HCT116 (cell line): Measurements from ENCODE around the gene EPB41L5. TPM values are rescaled to one million over a fixed set of nuclear protein-coding genes. Genes with fewer than 3 reads are reported as not detected.

Experiments
- ATAC-seq: fragments of 200-7000 bp; cut with Tn5 transposase; 2 replicates; pipeline ENCODE4 v1.9.1; 2020; ENCODE audit warnings: mild to moderate bottlenecking, moderate library complexity
- BruUV-seq: library from RNA; stranded (reverse); fragments of 400-500 nt; replicated peaks from 2 replicates; lab custom pipeline; 2021; lab: Mats Ljungman, UMichigan
- CTCF ChIA-PET: fragments of 300-600 bp; sonication (Branson Sonifier 250); formaldehyde crosslinking; loops from one replicate; lab custom pipeline; 2021; ENCODE audit warnings: antibody characterized with exemption; lab: Charles Lee
- POLR2A ChIA-PET: fragments of 300-600, 350-600 bp; sonication (Branson Sonifier 250); formaldehyde crosslinking; loops from one replicate; lab custom pipeline; 2021; ENCODE audit warnings: antibody characterized with exemption; lab: Charles Lee
- RAD21 ChIA-PET, 2 experiments: fragments of 300-600 bp; sonication (Branson Sonifier 250); formaldehyde crosslinking; loops; one replicate each; lab custom pipeline; 2023; ENCODE audit warnings: low total read pairs in 2 of 2; ENCODE audit not compliant: uncharacterized antibody in 2 of 2, unreplicated experiment in 2 of 2, low non-redundant PET in 1 of 2; lab: Charles Lee
- DNase-seq: peaks from one replicate; pipeline ENCODE4 v3.0.0-alpha.2; 2010; ENCODE audit warnings: low read depth, low spot score
- H2AFZ ChIP-seq: fragments of 200-600 bp; shearing (Covaris generic), sonication (generic); 2 replicates; pipeline ENCODE4 v1.6.1; 2017; ENCODE audit warnings: low read depth, mixed run types, mixed read lengths, antibody characterized with exemption, low read length; ENCODE audit not compliant: poor library complexity, severe bottlenecking
- H3K27ac ChIP-seq: 2 replicates; pipeline ENCODE4 v1.5.1; 2012; ENCODE audit warnings: low read depth, low read length
- H3K27me3 ChIP-seq: fragments of 200-600 bp; sonication (generic); 2 replicates; pipeline ENCODE4 v1.6.1; 2016; ENCODE audit warnings: mixed run types, low read length, mixed read lengths; ENCODE audit not compliant: insufficient read depth
- H3K36me3 ChIP-seq, 2 experiments: fragments of 200-500 bp in 1 of 2; fragments of 200-600 bp in 1 of 2; sonication (Bioruptor generic) in 1 of 2; sonication (generic) in 1 of 2; 2 replicates each; pipeline versions ENCODE4 v1.5.1 to v1.6.1; 2014 to 2016; ENCODE audit warnings: low read length in 2 of 2, inconsistent platforms in 1 of 2, mixed read lengths in 1 of 2, mixed run types in 1 of 2; ENCODE audit not compliant: insufficient read depth in 2 of 2, control insufficient read depth in 1 of 2
- H3K4me1 ChIP-seq, 2 experiments: fragments of 200-600 bp in 1 of 2; sonication (generic) in 1 of 2; 2 replicates each; pipeline versions ENCODE4 v1.5.1 to v1.6.1; 2012 to 2017; ENCODE audit warnings: low read length in 2 of 2, inconsistent platforms in 1 of 2, mild to moderate bottlenecking in 1 of 2, mixed read lengths in 1 of 2, mixed run types in 1 of 2, moderate library complexity in 1 of 2; ENCODE audit not compliant: insufficient read depth in 2 of 2, control insufficient read depth in 1 of 2
- H3K4me2 ChIP-seq: fragments of 200-600 bp; sonication (generic); 2 replicates; pipeline ENCODE4 v1.6.1; 2017; ENCODE audit warnings: mixed run types, low read length, mixed read lengths
- H3K4me3 ChIP-seq, 2 experiments: fragments of 200-600 bp in 1 of 2; sonication (generic) in 1 of 2; replicated peaks in 1 of 2; 2 replicates each; pipeline ENCODE4 v1.5.1; 2011 to 2016; ENCODE audit warnings: low read length in 2 of 2, control low read depth in 1 of 2, low read depth in 1 of 2, mild to moderate bottlenecking in 1 of 2, mixed read lengths in 1 of 2, mixed run types in 1 of 2
- H3K79me2 ChIP-seq: fragments of 200-600 bp; sonication (generic); 2 replicates; pipeline ENCODE4 v1.6.1; 2017; ENCODE audit warnings: mild to moderate bottlenecking, mixed run types, low read length, moderate library complexity, mixed read lengths; ENCODE audit not compliant: insufficient read depth
- H3K9ac ChIP-seq: fragments of 200-600 bp; sonication (generic); 2 replicates; pipeline ENCODE4 v1.6.1; 2016; ENCODE audit warnings: low read length, mixed read lengths
- H3K9me2 ChIP-seq: fragments of 200-600 bp; sonication (generic), shearing (Covaris generic); 2 replicates; pipeline ENCODE4 v1.6.1; 2017; ENCODE audit warnings: mixed run types, mild to moderate bottlenecking, moderate library complexity; ENCODE audit not compliant: insufficient read depth
- H3K9me3 ChIP-seq, 2 experiments: fragments of 200-500 bp in 1 of 2; fragments of 200-600 bp in 1 of 2; sonication (Bioruptor generic) in 1 of 2; sonication (generic) in 1 of 2; 2 replicates each; pipeline ENCODE4 v1.6.1; 2014 to 2017; ENCODE audit warnings: low read length in 2 of 2, mixed read lengths in 2 of 2, inconsistent platforms in 1 of 2, low read depth in 1 of 2, mild to moderate bottlenecking in 1 of 2, mixed run types in 1 of 2, moderate library complexity in 1 of 2; ENCODE audit not compliant: control insufficient read depth in 1 of 2, insufficient read depth in 1 of 2
- H4K20me1 ChIP-seq: fragments of 200-600 bp; sonication (generic), shearing (Covaris generic); 2 replicates; pipeline ENCODE4 v1.6.1; 2017; ENCODE audit warnings: mixed run types, mild to moderate bottlenecking, moderate library complexity; ENCODE audit not compliant: insufficient read depth
- ELF1 ChIP-seq: IDR thresholded peaks from 2 replicates; pipeline ENCODE4 v1.6.1; 2012; ENCODE audit warnings: low read depth, borderline replicate concordance
- EZH2 ChIP-seq: fragments of 200-600 bp; sonication (generic); IDR thresholded peaks from 2 replicates; pipeline ENCODE4 v1.6.1; 2017; ENCODE audit warnings: antibody characterized with exemption, mixed run types
- EZH2phosphoT487 ChIP-seq: fragments of 200-600 bp; IDR thresholded peaks from 2 replicates; pipeline ENCODE4 v1.6.1; 2018; ENCODE audit warnings: antibody characterized with exemption, borderline replicate concordance
- POLR2AphosphoS5 ChIP-seq: IDR thresholded peaks from 2 replicates; pipeline ENCODE4 v1.6.1; 2011; ENCODE audit warnings: mild to moderate bottlenecking, low read depth, low read length, moderate library complexity
- SIN3A ChIP-seq: IDR thresholded peaks from 2 replicates; pipeline ENCODE4 v1.6.1; 2012; ENCODE audit warnings: low read depth
- SRF ChIP-seq: IDR thresholded peaks from 2 replicates; pipeline ENCODE4 v1.6.1; 2012; ENCODE audit warnings: low read depth
- YY1 ChIP-seq: IDR thresholded peaks from 2 replicates; pipeline ENCODE4 v1.6.1; 2011; ENCODE audit warnings: low read length, low read depth, moderate library complexity, mild to moderate bottlenecking; ENCODE audit not compliant: insufficient replicate concordance; ENCODE audit errors: extremely low read depth
- intact Hi-C: fragments of 100-400 bp; cut with micrococcal nuclease; formaldehyde crosslinking; loops from 2 replicates; pipeline ENCODE4 v1.10.0; 2022
- total RNA-seq: library from RNA; stranded (reverse); gene quantifications from one replicate; pipeline ENCODE4 v1.2.1, GENCODE V29; 2021; ENCODE audit not compliant: unreplicated experiment
- TF ChIP-seq, protein P1 (sequence below), 3 experiments: fragments of 200-600 bp in 1 of 3; sonication (generic) in 1 of 3; IDR thresholded peaks in 2 of 3; conservative IDR thresholded peaks in 1 of 3; 2 replicates each; pipeline ENCODE4 v1.5.1; 2012 to 2017; ENCODE audit warnings: low read depth in 2 of 3, low read length in 2 of 3, antibody characterized with exemption in 1 of 3, borderline replicate concordance in 1 of 3, control low read depth in 1 of 3, mild to moderate bottlenecking in 1 of 3, mixed read lengths in 1 of 3, mixed run types in 1 of 3, moderate library complexity in 1 of 3; ENCODE audit not compliant: insufficient read depth in 1 of 3
- TF ChIP-seq, protein P2 (sequence below): IDR thresholded peaks from 2 replicates; pipeline ENCODE4 v1.6.1; 2011; ENCODE audit warnings: mild to moderate bottlenecking, low read length, moderate library complexity; ENCODE audit not compliant: insufficient replicate concordance; ENCODE audit errors: extremely low read depth

The EPB41L5 gene
- total RNA-seq, 1 experiment from 2014 or later = 14.7 TPM

DNA sequence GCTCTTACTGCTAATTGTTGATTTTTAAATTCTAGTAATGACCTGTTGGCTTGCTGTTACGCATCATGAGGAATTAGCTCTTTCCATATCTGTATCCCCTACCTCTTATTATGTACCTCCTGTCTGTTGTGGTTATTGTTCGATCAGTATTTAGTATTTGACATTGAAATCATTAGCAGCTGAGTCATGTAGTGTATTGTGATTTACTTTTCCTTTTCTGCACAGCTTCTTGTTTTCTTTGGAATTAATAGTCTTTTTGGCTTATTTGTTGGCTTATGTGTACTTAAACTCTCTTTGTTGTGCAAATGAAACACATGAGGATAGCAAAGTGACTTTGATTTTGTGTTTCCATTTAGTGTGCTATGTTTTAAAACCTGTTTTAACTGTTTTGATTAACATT, 4.3 kb downstream of the EPB41L5 start:
- CTCF ChIA-PET = no interaction called here
- Histone ChIP-seq H3K79me2 (peaks cover 21% of the 10 kb centered on the region), H3K36me3 (no peaks in the 10 kb centered on the region), H4K20me1 (no peaks in the 10 kb centered on the region), H3K9ac (no peak overlapping the region), H3K4me3 (no peak overlapping the region), H2AFZ (no peak overlapping the region), H3K9me3 (no peaks in the 10 kb centered on the region), H3K4me1 (peaks cover 3 to 20% of the 10 kb centered on the region in 2 experiments; a peak in 3 of 4 replicates), H3K27me3 (no peaks in the 10 kb centered on the region), H3K9me2 (no peaks in the 10 kb centered on the region), H3K27ac (no peak overlapping the region), H3K4me2 (no peak overlapping the region)
- intact Hi-C loops = loop anchor here (10.0 kb wide), 1 partner anchor 312 kb away; no protein-coding TSS in a partner anchor
- POLR2A ChIA-PET = no interaction called here
- ATAC-seq = no peak
- TF ChIP-seq SRF (no peak), EZH2 (no peak), SIN3A (no peak), YY1 (no peak), ELF1 (no peak), EZH2phosphoT487 (no peak), POLR2AphosphoS5 (no peak)
- TF ChIP-seq, protein P1, sequence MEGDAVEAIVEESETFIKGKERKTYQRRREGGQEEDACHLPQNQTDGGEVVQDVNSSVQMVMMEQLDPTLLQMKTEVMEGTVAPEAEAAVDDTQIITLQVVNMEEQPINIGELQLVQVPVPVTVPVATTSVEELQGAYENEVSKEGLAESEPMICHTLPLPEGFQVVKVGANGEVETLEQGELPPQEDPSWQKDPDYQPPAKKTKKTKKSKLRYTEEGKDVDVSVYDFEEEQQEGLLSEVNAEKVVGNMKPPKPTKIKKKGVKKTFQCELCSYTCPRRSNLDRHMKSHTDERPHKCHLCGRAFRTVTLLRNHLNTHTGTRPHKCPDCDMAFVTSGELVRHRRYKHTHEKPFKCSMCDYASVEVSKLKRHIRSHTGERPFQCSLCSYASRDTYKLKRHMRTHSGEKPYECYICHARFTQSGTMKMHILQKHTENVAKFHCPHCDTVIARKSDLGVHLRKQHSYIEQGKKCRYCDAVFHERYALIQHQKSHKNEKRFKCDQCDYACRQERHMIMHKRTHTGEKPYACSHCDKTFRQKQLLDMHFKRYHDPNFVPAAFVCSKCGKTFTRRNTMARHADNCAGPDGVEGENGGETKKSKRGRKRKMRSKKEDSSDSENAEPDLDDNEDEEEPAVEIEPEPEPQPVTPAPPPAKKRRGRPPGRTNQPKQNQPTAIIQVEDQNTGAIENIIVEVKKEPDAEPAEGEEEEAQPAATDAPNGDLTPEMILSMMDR (IDR thresholded peaks at IDR 0.05 in 2 of 3, conservative IDR thresholded peaks at IDR 0.05 in 1 of 3; ENCODE audit: borderline replicate concordance in 1 of 3, insufficient read depth in 1 of 3, low read depth in 2 of 3, low read length in 2 of 3) = no peak
- TF ChIP-seq, protein P2, sequence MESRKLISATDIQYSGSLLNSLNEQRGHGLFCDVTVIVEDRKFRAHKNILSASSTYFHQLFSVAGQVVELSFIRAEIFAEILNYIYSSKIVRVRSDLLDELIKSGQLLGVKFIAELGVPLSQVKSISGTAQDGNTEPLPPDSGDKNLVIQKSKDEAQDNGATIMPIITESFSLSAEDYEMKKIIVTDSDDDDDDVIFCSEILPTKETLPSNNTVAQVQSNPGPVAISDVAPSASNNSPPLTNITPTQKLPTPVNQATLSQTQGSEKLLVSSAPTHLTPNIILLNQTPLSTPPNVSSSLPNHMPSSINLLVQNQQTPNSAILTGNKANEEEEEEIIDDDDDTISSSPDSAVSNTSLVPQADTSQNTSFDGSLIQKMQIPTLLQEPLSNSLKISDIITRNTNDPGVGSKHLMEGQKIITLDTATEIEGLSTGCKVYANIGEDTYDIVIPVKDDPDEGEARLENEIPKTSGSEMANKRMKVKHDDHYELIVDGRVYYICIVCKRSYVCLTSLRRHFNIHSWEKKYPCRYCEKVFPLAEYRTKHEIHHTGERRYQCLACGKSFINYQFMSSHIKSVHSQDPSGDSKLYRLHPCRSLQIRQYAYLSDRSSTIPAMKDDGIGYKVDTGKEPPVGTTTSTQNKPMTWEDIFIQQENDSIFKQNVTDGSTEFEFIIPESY = no peak
- BruUV-seq = no TSS peak
- no peak for DNase-seq
- RAD21 ChIA-PET = interaction anchor here in 1 of 2 experiments (0.6 kb wide), 1 partner anchor 223 kb away, joined by 3 read pairs; no protein-coding TSS in a partner anchor
